Measurements from ENCODE around the gene KCNK1.

KCNK1 gene
- long read RNA-seq: 0 reads

GRCh38 chr1:233613252-233614172 lies at the start of gene KCNK1:
KCNK1 (plus strand) TSS chr1:233614106; CDS start chr1:233614172, 66 bp downstream.
- DNase-seq (ENCODE audit: low read depth in 1 of 2, low spot score in 1 of 2): no peak
- no peak within 1 kb of the TSS for H3K27ac ChIP-seq (replicated peaks)
- TF ChIP-seq GABPA (IDR thresholded peaks at IDR 0.05; ENCODE audit: low read depth): no peak
- no peak for TF ChIP-seq SPI1 (IDR thresholded peaks at IDR 0.05; ENCODE audit: borderline replicate concordance, low read depth)
- TF ChIP-seq, protein P1, sequence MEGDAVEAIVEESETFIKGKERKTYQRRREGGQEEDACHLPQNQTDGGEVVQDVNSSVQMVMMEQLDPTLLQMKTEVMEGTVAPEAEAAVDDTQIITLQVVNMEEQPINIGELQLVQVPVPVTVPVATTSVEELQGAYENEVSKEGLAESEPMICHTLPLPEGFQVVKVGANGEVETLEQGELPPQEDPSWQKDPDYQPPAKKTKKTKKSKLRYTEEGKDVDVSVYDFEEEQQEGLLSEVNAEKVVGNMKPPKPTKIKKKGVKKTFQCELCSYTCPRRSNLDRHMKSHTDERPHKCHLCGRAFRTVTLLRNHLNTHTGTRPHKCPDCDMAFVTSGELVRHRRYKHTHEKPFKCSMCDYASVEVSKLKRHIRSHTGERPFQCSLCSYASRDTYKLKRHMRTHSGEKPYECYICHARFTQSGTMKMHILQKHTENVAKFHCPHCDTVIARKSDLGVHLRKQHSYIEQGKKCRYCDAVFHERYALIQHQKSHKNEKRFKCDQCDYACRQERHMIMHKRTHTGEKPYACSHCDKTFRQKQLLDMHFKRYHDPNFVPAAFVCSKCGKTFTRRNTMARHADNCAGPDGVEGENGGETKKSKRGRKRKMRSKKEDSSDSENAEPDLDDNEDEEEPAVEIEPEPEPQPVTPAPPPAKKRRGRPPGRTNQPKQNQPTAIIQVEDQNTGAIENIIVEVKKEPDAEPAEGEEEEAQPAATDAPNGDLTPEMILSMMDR (IDR thresholded peaks at IDR 0.05; ENCODE audit: insufficient read depth, low read length): no peak
- no peak for TF ChIP-seq REST (IDR thresholded peaks at IDR 0.05; ENCODE audit: insufficient replicate concordance, low read depth)
- TF ChIP-seq POLR2AphosphoS5 (IDR thresholded peaks at IDR 0.05; ENCODE audit: low read depth): no peak

DNA sequence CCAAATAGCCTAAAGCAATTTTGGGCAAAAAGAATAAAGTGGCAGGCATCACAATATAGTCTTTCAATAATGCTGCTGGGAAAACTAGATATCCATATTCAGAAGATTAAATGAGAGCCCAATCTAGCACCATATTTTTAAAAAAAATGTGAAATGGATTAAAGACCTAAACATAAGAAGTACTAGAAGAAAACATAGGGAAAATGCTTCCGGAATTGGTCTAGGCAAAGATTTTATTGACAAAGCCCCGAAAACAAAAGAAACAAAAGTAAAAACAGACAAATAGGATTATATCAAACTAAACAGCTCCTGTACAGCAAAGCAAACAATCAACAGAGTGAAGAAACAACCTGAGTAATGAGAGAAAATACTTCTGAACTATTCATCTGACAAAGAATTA lies 48.6 kb upstream of the KCNK1 start:
- no peak for DNase-seq (ENCODE audit: low read depth in 1 of 2, low spot score in 1 of 2)
- TF ChIP-seq REST (IDR thresholded peaks at IDR 0.05; ENCODE audit: insufficient replicate concordance, low read depth) (no peak), GABPA (IDR thresholded peaks at IDR 0.05; ENCODE audit: low read depth) (no peak), POLR2AphosphoS5 (IDR thresholded peaks at IDR 0.05; ENCODE audit: low read depth) (no peak), SPI1 (IDR thresholded peaks at IDR 0.05; ENCODE audit: borderline replicate concordance, low read depth) (no peak)
- TF ChIP-seq, protein P1 (IDR thresholded peaks at IDR 0.05; ENCODE audit: insufficient read depth, low read length): no peak
- no peak overlapping the region for H3K27ac ChIP-seq (replicated peaks)
- no peaks in the 10 kb centered on the region for H3K27me3 ChIP-seq (ENCODE audit: insufficient read depth, poor library complexity, severe bottlenecking)
- no peak overlapping the region for H3K4me3 ChIP-seq (replicated peaks; ENCODE audit: insufficient read depth, low read length)

More at GRCh38 chr1:233613252-233614172, at the start of gene KCNK1:
- no peak within 1 kb of the TSS for H3K4me3 ChIP-seq (replicated peaks; ENCODE audit: insufficient read depth, low read length)
- H3K27me3 ChIP-seq (ENCODE audit: insufficient read depth, poor library complexity, severe bottlenecking): peaks cover 33% of the 10 kb centered on the region

GRCh38 chr1:233566886-233567285 lies 47.0 kb upstream of the KCNK1 start:
- DNase-seq (ENCODE audit: low read depth in 1 of 2, low spot score in 1 of 2): no peak
- Histone ChIP-seq H3K27me3 (ENCODE audit: insufficient read depth, poor library complexity, severe bottlenecking) (no peaks in the 10 kb centered on the region), H3K27ac (replicated peaks) (no peak overlapping the region), H3K4me3 (replicated peaks; ENCODE audit: insufficient read depth, low read length) (no peak overlapping the region)
- TF ChIP-seq REST (IDR thresholded peaks at IDR 0.05; ENCODE audit: insufficient replicate concordance, low read depth) (no peak), POLR2AphosphoS5 (IDR thresholded peaks at IDR 0.05; ENCODE audit: low read depth) (no peak), SPI1 (IDR thresholded peaks at IDR 0.05; ENCODE audit: borderline replicate concordance, low read depth) (no peak), GABPA (IDR thresholded peaks at IDR 0.05; ENCODE audit: low read depth) (no peak)
- TF ChIP-seq, protein P1 (IDR thresholded peaks at IDR 0.05; ENCODE audit: insufficient read depth, low read length): no peak

Measured in HL-60 (cell line).